ENCODE data around the gene ERO1A. TPM values are rescaled to one million over a fixed set of nuclear protein-coding genes. Genes with fewer than 3 reads are reported as not detected.

ERO1A gene
- total and polyA plus RNA-seq, 8 donors: 9.7 to 51.0 (median 25.1) TPM

DNA sequence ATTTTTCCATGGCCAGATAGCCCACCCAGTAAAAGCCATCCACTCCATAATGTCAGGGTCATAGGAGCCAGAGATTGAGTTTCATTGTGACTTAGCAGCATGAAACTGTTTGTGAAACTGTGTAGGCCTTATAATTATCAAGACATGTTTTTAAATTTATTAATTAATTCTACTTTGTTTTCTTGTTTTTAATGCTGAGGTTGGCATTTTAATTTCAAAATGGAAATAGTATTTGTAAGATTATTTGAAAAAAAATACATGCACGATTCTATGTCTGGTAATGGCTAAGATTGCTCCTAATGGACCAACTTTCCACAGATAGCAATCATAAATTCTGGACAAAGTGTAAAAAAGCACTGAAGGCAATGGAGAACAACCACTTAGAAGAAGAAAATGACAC lies 75.7 kb downstream of the ERO1A start:
- H3K9me3 ChIP-seq: no peaks in the 10 kb centered on the region
- intact Hi-C loops (cut with DNase I): no loop called here
- no peak for ATAC-seq
- no peak for FAIRE-seq
- no peaks in the 10 kb centered on the region for H3K36me3 ChIP-seq
- no peak overlapping the region for H3K27ac ChIP-seq
- no peaks in the 10 kb centered on the region for H3K4me1 ChIP-seq
- 90 to 98% methylated on average over 1 of the region's 1 CpG for WGBS, 2 donors
- H3K27me3 ChIP-seq: no peaks in the 10 kb centered on the region
- no peak for DNase-seq
- TF ChIP-seq, protein P1, sequence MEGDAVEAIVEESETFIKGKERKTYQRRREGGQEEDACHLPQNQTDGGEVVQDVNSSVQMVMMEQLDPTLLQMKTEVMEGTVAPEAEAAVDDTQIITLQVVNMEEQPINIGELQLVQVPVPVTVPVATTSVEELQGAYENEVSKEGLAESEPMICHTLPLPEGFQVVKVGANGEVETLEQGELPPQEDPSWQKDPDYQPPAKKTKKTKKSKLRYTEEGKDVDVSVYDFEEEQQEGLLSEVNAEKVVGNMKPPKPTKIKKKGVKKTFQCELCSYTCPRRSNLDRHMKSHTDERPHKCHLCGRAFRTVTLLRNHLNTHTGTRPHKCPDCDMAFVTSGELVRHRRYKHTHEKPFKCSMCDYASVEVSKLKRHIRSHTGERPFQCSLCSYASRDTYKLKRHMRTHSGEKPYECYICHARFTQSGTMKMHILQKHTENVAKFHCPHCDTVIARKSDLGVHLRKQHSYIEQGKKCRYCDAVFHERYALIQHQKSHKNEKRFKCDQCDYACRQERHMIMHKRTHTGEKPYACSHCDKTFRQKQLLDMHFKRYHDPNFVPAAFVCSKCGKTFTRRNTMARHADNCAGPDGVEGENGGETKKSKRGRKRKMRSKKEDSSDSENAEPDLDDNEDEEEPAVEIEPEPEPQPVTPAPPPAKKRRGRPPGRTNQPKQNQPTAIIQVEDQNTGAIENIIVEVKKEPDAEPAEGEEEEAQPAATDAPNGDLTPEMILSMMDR (IDR thresholded peaks at IDR 0.05): no peak
- H3K4me3 ChIP-seq: no peak overlapping the region

DNA sequence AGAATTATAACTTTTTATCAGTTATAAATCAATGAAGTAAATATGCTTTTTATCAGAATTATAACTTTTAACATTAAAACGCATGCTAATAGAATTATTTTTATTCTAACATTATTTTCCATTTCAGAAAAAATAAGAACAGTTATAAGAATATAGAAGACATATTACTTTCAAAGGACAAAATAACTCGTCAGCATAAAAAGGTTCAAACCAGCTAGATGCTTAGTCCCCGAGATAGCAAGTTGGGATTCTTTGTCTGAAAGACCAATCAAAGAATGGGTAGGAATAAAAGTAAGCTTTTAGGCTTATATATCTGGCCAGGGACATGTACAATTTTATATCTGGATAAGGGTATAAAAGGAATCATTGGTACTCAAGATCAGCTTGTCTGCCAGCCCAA lies 76.8 kb downstream of the ERO1A start:
- no peaks in the 10 kb centered on the region for H3K9me3 ChIP-seq
- intact Hi-C loops (cut with DNase I): no loop called here
- 75 to 88% methylated on average over 3 of the region's 3 CpGs for WGBS, 2 donors
- no peaks in the 10 kb centered on the region for H3K4me1 ChIP-seq
- DNase-seq (no peak), FAIRE-seq (no peak), ATAC-seq (no peak)
- no peaks in the 10 kb centered on the region for H3K36me3 ChIP-seq
- H3K27ac ChIP-seq: no peak overlapping the region
- no peaks in the 10 kb centered on the region for H3K27me3 ChIP-seq
- TF ChIP-seq, protein P1 (IDR thresholded peaks at IDR 0.05): no peak
- no peak overlapping the region for H3K4me3 ChIP-seq

DNA sequence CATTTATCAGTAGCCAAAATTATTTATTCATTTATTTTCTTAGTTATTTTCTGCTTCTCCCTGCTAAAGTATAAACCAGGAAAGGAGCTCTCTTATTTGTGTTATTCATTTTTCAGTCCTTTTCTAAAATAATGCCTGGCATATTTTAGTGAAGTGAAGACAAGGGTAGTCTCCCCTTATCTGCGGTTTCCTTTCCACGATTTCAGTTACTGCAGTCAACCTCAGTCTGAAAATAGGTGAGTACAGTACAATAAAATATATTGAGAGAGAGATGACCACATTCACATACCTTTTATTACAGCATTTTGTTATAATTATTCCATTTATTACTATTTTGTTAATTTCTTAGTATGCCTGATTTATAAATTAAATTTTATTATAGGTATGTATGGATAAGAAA lies 85.2 kb downstream of the ERO1A start:
- no peaks in the 10 kb centered on the region for H3K4me1 ChIP-seq
- no peak overlapping the region for H3K27ac ChIP-seq
- no peaks in the 10 kb centered on the region for H3K36me3 ChIP-seq
- H3K27me3 ChIP-seq: no peaks in the 10 kb centered on the region
- no peak for ATAC-seq
- H3K4me3 ChIP-seq: no peak overlapping the region
- DNase-seq: no peak
- no peak for FAIRE-seq
- no peaks in the 10 kb centered on the region for H3K9me3 ChIP-seq
- WGBS, 2 donors: 85 to 93% methylated on average over 2 of the region's 2 CpGs
- TF ChIP-seq, protein P1 (IDR thresholded peaks at IDR 0.05): no peak
- intact Hi-C loops (cut with DNase I): no loop called here

DNA sequence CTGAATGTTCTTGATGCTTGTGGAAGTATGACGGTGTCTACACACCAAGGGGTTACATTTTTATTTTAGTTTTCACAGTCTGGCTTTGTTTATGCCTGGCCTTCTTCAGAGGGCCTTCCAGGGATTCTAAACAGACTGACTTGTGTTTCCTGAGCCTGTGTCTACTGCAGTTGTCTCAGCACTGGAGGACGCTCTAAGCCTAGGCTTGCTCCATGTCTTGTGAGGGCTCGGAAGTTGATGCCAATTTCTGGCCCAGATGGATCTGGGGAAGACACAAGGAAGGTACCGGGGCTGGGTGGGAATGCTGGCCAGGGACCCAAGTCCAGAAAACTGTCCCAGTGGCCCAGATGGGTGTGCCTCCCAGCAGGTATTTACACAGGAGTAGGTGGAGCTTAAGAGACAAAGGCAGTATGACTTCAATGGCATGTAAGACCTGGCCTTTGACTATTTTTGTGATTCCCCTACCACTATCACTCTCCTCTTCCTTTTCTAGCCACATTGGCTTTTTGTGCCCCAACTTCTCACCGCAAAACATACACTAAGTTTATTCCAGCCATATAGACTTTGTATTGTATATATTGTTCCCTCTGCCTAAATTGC lies 85.8 kb downstream of the ERO1A start:
- H3K4me3 ChIP-seq: no peak overlapping the region
- no peak for ATAC-seq
- 94 to 95% methylated on average over 5 of the region's 5 CpGs for WGBS, 2 donors
- no peak for FAIRE-seq
- TF ChIP-seq, protein P1 (IDR thresholded peaks at IDR 0.05): no peak
- intact Hi-C loops (cut with DNase I): no loop called here
- H3K36me3 ChIP-seq: no peaks in the 10 kb centered on the region
- H3K4me1 ChIP-seq: no peaks in the 10 kb centered on the region
- H3K27me3 ChIP-seq: no peaks in the 10 kb centered on the region
- no peak overlapping the region for H3K27ac ChIP-seq
- DNase-seq: no peak
- no peaks in the 10 kb centered on the region for H3K9me3 ChIP-seq

DNA sequence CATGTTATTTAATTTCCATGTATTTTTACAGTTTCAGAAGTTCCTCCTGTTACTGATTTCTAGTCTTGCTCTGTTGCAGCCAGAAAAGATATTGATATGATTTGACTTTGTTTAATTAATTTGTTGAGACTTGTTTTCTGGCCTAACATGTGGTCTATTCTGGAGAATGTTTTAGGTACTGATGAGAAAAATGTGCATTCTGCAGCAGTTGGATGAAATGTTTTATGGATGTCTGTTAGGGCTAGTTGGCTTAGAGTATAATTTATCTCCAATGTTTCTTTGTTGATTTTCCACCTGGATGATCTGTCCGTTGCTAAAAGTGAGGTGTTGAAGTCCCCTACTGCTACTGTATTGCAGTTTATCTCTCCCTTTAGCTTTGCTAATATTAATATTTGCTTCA lies 88.3 kb downstream of the ERO1A start:
- FAIRE-seq: no peak
- no peaks in the 10 kb centered on the region for H3K4me1 ChIP-seq
- no peak for DNase-seq
- ATAC-seq: no peak
- TF ChIP-seq, protein P1 (IDR thresholded peaks at IDR 0.05): no peak
- H3K27ac ChIP-seq: no peak overlapping the region
- H3K27me3 ChIP-seq: no peaks in the 10 kb centered on the region
- H3K36me3 ChIP-seq: no peaks in the 10 kb centered on the region
- intact Hi-C loops (cut with DNase I): no loop called here
- no peak overlapping the region for H3K4me3 ChIP-seq
- WGBS, 2 donors: 62 to 68% methylated on average over 1 of the region's 1 CpG
- H3K9me3 ChIP-seq: no peaks in the 10 kb centered on the region
